RWPE2 (cell line): ENCODE data around the gene MTMR2.

Experiments
- ATAC-seq: fragments of 200-7000 bp; cut with Tn5 transposase; 3 replicates; pipeline ENCODE4 v1.9.1; 2021; ENCODE audit warnings: low read depth
- DNase-seq: peaks from one replicate; pipeline ENCODE4 v3.0.0-alpha.2; 2020; ENCODE audit warnings: low spot score
- H3K27ac ChIP-seq: fragments of 450-650 bp; 2 replicates; pipeline ENCODE4 v1.5.1; 2017; ENCODE audit warnings: mild to moderate bottlenecking; ENCODE audit not compliant: poor library complexity, severe bottlenecking
- H3K27me3 ChIP-seq: fragments of 250-450 bp; sonication (Bioruptor Pico); 2 replicates; pipeline ENCODE4 v1.5.1; 2021; ENCODE audit warnings: mild to moderate bottlenecking, moderate library complexity; ENCODE audit not compliant: insufficient read depth, poor library complexity, severe bottlenecking
- H3K36me3 ChIP-seq: fragments of 250-450 bp; sonication (Bioruptor Pico); 2 replicates; pipeline ENCODE4 v1.5.1; 2020; ENCODE audit warnings: low read depth, mild to moderate bottlenecking, moderate library complexity
- H3K4me1 ChIP-seq: fragments of 250-450 bp; sonication (Bioruptor Pico); 2 replicates; pipeline ENCODE4 v1.5.1; 2021; ENCODE audit warnings: mild to moderate bottlenecking, moderate library complexity; ENCODE audit not compliant: insufficient read depth, poor library complexity, severe bottlenecking
- H3K4me3 ChIP-seq: fragments of 250-450 bp; sonication (Bioruptor Pico); 2 replicates; pipeline ENCODE4 v1.5.1; 2021; ENCODE audit warnings: mild to moderate bottlenecking, moderate library complexity; ENCODE audit not compliant: severe bottlenecking
- H3K9me3 ChIP-seq: fragments of 250-450 bp; sonication (Bioruptor Pico); 2 replicates; pipeline ENCODE4 v1.5.1; 2021; ENCODE audit warnings: mild to moderate bottlenecking, moderate library complexity; ENCODE audit not compliant: severe bottlenecking
- CTCF ChIP-seq: fragments of 450-650 bp; IDR thresholded peaks from one replicate; pipeline ENCODE4 v1.5.1; 2017; ENCODE audit warnings: mild to moderate bottlenecking, moderate library complexity; ENCODE audit not compliant: poor library complexity, severe bottlenecking

The MTMR2 gene

GRCh38 chr11:95950905-95951304 lies 27.0 kb upstream of the MTMR2 start:
- Histone ChIP-seq H3K4me3 (no peak overlapping the region), H3K27ac (no peak overlapping the region), H3K9me3 (no peaks in the 10 kb centered on the region), H3K4me1 (no peaks in the 10 kb centered on the region), H3K36me3 (no peaks in the 10 kb centered on the region), H3K27me3 (no peaks in the 10 kb centered on the region)
- DNase-seq, result no peak
- TF ChIP-seq CTCF, result no peak
- no peak for ATAC-seq

- TF ChIP-seq CTCF, result no peak
- Histone ChIP-seq H3K4me3 (no peak overlapping the region), H3K36me3 (no peaks in the 10 kb centered on the region), H3K27ac (no peak overlapping the region), H3K27me3 (no peaks in the 10 kb centered on the region), H3K4me1 (no peaks in the 10 kb centered on the region), H3K9me3 (peaks cover 5% of the 10 kb centered on the region)
- DNase-seq (no peak), ATAC-seq (no peak)
Observed at GRCh38 chr11:95948637-95949036, 24.7 kb upstream of the MTMR2 start.

GRCh38 chr11:95944623-95945022 lies 20.7 kb upstream of the MTMR2 start:
- peaks cover 6% of the 10 kb centered on the region for H3K9me3 ChIP-seq
- ATAC-seq, result no peak

GRCh38 chr11:95943546-95943945 lies 19.6 kb upstream of the MTMR2 start:
- no peak for DNase-seq
- no peak for TF ChIP-seq CTCF
- Histone ChIP-seq H3K4me1 (no peaks in the 10 kb centered on the region), H3K4me3 (no peak overlapping the region), H3K27me3 (no peaks in the 10 kb centered on the region), H3K9me3 (peaks cover 6% of the 10 kb centered on the region), H3K36me3 (no peaks in the 10 kb centered on the region), H3K27ac (no peak overlapping the region)
- no peak for ATAC-seq

More at GRCh38 chr11:95944623-95945022, 20.7 kb upstream of the MTMR2 start:
- TF ChIP-seq CTCF, result no peak
- H3K4me3 ChIP-seq, result no peak overlapping the region
- H3K36me3 ChIP-seq, result no peaks in the 10 kb centered on the region
- DNase-seq, result no peak
- H3K27ac ChIP-seq, result no peak overlapping the region
- H3K27me3 ChIP-seq, result no peaks in the 10 kb centered on the region
- H3K4me1 ChIP-seq, result no peaks in the 10 kb centered on the region

- ATAC-seq, result no peak
- H3K27ac ChIP-seq, result no peak overlapping the region
- H3K9me3 ChIP-seq, result peaks cover 6% of the 10 kb centered on the region
- no peak for DNase-seq
- H3K4me1 ChIP-seq, result no peaks in the 10 kb centered on the region
- H3K36me3 ChIP-seq, result no peaks in the 10 kb centered on the region
- TF ChIP-seq CTCF, result no peak
- H3K27me3 ChIP-seq, result no peaks in the 10 kb centered on the region
- no peak overlapping the region for H3K4me3 ChIP-seq
Observed at GRCh38 chr11:95939091-95939490, 15.2 kb upstream of the MTMR2 start.
